ENCODE measurements around the gene CERT1.

DNA sequence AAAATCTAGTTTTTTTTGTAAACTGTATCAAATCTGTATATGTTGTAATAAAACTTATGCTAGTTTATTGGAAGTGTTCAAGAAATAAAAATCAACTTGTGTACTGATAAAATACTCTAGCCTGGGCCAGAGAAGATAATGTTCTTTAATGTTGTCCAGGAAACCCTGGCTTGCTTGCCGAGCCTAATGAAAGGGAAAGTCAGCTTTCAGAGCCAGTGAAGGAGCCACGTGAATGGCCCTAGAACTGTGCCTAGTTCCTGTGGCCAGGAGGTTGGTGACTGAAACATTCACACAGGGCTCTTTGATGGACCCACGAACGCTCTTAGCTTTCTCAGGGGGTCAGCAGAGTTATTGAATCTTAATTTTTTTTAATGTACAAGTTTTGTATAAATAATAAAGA, 150.1 kb downstream of the CERT1 start:
- TF ChIP-seq BHLHE40 (IDR thresholded peaks at IDR 0.05; ENCODE audit: borderline replicate concordance) (no peak), FOXA1 (IDR thresholded peaks at IDR 0.05) (no peak), FOXM1 (IDR thresholded peaks at IDR 0.05; ENCODE audit: borderline replicate concordance) (no peak)

Data from HEK293T (cell line).